OCI-LY1 (cell line): ENCODE data around the gene ZAP70.

Experiments used
- H2AFZ ChIP-seq: fragments of 200-600 bp; sonication (generic), shearing (Covaris generic); 2 replicates; pipeline ENCODE4 v1.6.0; 2014; ENCODE audit warnings: antibody characterized with exemption, mild to moderate bottlenecking, low read length
- H3F3A ChIP-seq: fragments of 200-600 bp; sonication (generic), shearing (Covaris generic); 2 replicates; pipeline ENCODE4 v1.6.0; 2014; ENCODE audit warnings: mild to moderate bottlenecking, antibody characterized with exemption, low read length, moderate library complexity; ENCODE audit not compliant: insufficient read depth
- H3K27ac ChIP-seq: fragments of 200-600 bp; sonication (generic); 2 replicates; pipeline ENCODE4 v1.5.1; 2014; ENCODE audit warnings: low read length, mixed run types, mild to moderate bottlenecking, low read depth; ENCODE audit not compliant: poor library complexity, severe bottlenecking
- H3K27me3 ChIP-seq: fragments of 200-600 bp; sonication (generic); 2 replicates; pipeline ENCODE4 v1.6.0; 2014; ENCODE audit warnings: antibody characterized with exemption, mild to moderate bottlenecking, low read length, moderate library complexity; ENCODE audit not compliant: insufficient read depth
- H3K36me3 ChIP-seq: fragments of 200-600 bp; sonication (generic); 2 replicates; pipeline ENCODE4 v1.6.1; 2014; ENCODE audit warnings: mild to moderate bottlenecking, antibody characterized with exemption, low read length, moderate library complexity, mixed read lengths; ENCODE audit not compliant: insufficient read depth
- H3K4me1 ChIP-seq: fragments of 200-600 bp; sonication (generic); 2 replicates; pipeline ENCODE4 v1.5.1; 2014; ENCODE audit warnings: mild to moderate bottlenecking, low read length, moderate library complexity; ENCODE audit not compliant: insufficient read depth, severe bottlenecking
- H3K4me2 ChIP-seq: fragments of 200-600 bp; sonication (generic), shearing (Covaris generic); 2 replicates; pipeline ENCODE4 v1.6.1; 2014; ENCODE audit warnings: low read length
- H3K4me3 ChIP-seq: fragments of 200-600 bp; sonication (generic); 2 replicates; pipeline ENCODE4 v1.5.1; 2014; ENCODE audit warnings: low read length, low read depth, mild to moderate bottlenecking, mixed read lengths; ENCODE audit not compliant: poor library complexity, severe bottlenecking
- H3K79me2 ChIP-seq: fragments of 200-600 bp; shearing (Covaris generic); 2 replicates; pipeline ENCODE4 v1.6.1; 2016; ENCODE audit warnings: mixed run types, low read length, mixed read lengths; ENCODE audit not compliant: insufficient read depth
- H3K9ac ChIP-seq: fragments of 200-600 bp; sonication (generic), shearing (Covaris generic); 2 replicates; pipeline ENCODE4 v1.6.1; 2014; ENCODE audit warnings: mild to moderate bottlenecking, low read length, mixed read lengths
- H3K9me2 ChIP-seq: fragments of 200-600 bp; sonication (generic), shearing (Covaris generic); 2 replicates; pipeline ENCODE4 v1.6.1; 2014; ENCODE audit warnings: low read depth, mild to moderate bottlenecking, low read length, mixed read lengths
- H3K9me3 ChIP-seq: fragments of 200-600 bp; shearing (Covaris generic); 2 replicates; pipeline ENCODE4 v1.6.1; 2014; ENCODE audit warnings: low read length, mixed read lengths
- H4K20me1 ChIP-seq: fragments of 200-600 bp; sonication (generic), shearing (Covaris generic); 2 replicates; pipeline ENCODE4 v1.6.0; 2016; ENCODE audit warnings: mild to moderate bottlenecking, low read length; ENCODE audit not compliant: insufficient read depth
- EZH2 ChIP-seq: fragments of 200-600 bp; sonication (generic), shearing (Covaris generic); IDR thresholded peaks from 2 replicates; pipeline ENCODE4 v1.8.0; 2017; ENCODE audit warnings: borderline replicate concordance, mixed run types, mild to moderate bottlenecking, antibody characterized with exemption, low read length, moderate library complexity, mixed read lengths
- TF ChIP-seq, protein P1 (sequence below): fragments of 200-600 bp; sonication (generic), shearing (Covaris generic); IDR thresholded peaks from 2 replicates; pipeline ENCODE4 v1.5.1; 2017; ENCODE audit warnings: mild to moderate bottlenecking, antibody characterized with exemption, low read length, moderate library complexity, mixed read lengths

Gene ZAP70

DNA sequence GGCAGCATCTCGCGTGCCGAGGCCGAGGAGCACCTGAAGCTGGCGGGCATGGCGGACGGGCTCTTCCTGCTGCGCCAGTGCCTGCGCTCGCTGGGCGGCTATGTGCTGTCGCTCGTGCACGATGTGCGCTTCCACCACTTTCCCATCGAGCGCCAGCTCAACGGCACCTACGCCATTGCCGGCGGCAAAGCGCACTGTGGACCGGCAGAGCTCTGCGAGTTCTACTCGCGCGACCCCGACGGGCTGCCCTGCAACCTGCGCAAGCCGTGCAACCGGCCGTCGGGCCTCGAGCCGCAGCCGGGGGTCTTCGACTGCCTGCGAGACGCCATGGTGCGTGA is 10.7 kb downstream of the ZAP70 start:
- Histone ChIP-seq H3K36me3 (no peaks in the 10 kb centered on the region; the same call in 1 of the 2 replicates), H3K9me2 (no peaks in the 10 kb centered on the region), H2AFZ (no peak overlapping the region), H3F3A (no peaks in the 10 kb centered on the region), H3K4me1 (peaks cover 6% of the 10 kb centered on the region), H3K9me3 (no peaks in the 10 kb centered on the region), H3K9ac (no peak overlapping the region), H3K4me2 (no peak overlapping the region), H3K79me2 (no peaks in the 10 kb centered on the region), H3K27me3 (no peaks in the 10 kb centered on the region; the same call in 1 of the 2 replicates), H3K27ac (no peak overlapping the region), H4K20me1 (no peaks in the 10 kb centered on the region), H3K4me3 (no peak overlapping the region)
- TF ChIP-seq, protein P1, sequence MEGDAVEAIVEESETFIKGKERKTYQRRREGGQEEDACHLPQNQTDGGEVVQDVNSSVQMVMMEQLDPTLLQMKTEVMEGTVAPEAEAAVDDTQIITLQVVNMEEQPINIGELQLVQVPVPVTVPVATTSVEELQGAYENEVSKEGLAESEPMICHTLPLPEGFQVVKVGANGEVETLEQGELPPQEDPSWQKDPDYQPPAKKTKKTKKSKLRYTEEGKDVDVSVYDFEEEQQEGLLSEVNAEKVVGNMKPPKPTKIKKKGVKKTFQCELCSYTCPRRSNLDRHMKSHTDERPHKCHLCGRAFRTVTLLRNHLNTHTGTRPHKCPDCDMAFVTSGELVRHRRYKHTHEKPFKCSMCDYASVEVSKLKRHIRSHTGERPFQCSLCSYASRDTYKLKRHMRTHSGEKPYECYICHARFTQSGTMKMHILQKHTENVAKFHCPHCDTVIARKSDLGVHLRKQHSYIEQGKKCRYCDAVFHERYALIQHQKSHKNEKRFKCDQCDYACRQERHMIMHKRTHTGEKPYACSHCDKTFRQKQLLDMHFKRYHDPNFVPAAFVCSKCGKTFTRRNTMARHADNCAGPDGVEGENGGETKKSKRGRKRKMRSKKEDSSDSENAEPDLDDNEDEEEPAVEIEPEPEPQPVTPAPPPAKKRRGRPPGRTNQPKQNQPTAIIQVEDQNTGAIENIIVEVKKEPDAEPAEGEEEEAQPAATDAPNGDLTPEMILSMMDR, result no peak
- no peak for TF ChIP-seq EZH2

DNA sequence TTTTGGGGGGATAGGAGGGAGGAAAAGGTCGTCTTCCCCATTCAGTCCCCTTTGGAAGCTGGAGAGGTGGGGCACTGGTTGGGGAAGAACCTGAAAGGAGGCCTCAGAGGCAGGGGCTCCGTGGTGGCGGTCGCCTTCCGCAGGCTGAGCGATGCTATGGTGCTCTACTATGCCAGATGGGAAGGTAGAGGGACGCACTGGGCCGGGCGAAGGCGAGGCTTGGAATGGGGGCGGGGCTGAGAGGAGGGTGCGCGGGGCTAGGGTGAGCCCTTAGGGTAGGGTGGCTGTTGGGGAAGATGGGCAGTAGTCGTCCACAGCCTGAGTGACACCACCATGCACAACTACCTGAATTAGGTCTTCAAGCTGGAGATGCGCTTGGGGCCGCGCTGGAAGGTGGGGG is 11.1 kb downstream of the ZAP70 start:
- Histone ChIP-seq H3K4me1 (peaks cover 1% of the 10 kb centered on the region), H3F3A (no peaks in the 10 kb centered on the region), H3K27me3 (no peaks in the 10 kb centered on the region; the same call in 1 of the 2 replicates), H3K27ac (no peak overlapping the region), H4K20me1 (no peaks in the 10 kb centered on the region), H3K9me2 (no peaks in the 10 kb centered on the region), H3K4me2 (no peak overlapping the region), H2AFZ (no peak overlapping the region), H3K79me2 (no peaks in the 10 kb centered on the region), H3K9me3 (no peaks in the 10 kb centered on the region), H3K36me3 (no peaks in the 10 kb centered on the region; the same call in 1 of the 2 replicates), H3K9ac (no peak overlapping the region), H3K4me3 (no peak overlapping the region)
- TF ChIP-seq, protein P1, result no peak
- TF ChIP-seq EZH2, result no peak

DNA sequence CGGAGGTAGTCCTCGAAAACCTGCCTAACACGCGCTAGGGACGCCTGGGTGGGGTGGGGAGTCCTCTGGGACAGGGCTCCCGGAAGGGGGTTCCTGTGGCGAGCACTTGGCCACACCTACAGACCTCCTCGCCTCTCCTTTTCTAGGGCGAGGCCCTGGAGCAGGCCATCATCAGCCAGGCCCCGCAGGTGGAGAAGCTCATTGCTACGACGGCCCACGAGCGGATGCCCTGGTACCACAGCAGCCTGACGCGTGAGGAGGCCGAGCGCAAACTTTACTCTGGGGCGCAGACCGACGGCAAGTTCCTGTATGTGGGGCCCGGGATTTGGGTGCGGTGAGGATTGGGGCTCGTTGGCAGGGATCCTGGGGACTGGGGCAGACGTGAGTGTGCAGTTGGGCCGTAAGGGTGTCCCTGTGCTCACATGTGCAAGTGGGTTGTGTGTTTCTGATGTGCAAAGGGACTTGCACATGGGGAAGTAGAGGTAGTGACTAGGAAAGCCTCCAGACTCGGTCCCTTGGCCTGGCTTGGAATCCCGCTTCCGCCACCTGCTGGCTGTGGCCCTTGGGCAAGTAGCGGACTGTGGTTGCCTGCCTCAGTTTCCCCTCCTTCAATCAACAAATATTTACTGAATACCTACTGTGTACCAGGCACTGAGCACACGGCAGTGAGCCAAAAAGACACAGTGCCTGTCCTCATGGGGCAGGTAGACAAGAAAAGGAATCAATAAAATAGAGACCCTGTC is 11.7 kb downstream of the ZAP70 start:
- Histone ChIP-seq H3K9ac (no peak overlapping the region), H3F3A (no peaks in the 10 kb centered on the region), H3K4me3 (no peak overlapping the region), H3K9me3 (no peaks in the 10 kb centered on the region), H2AFZ (no peak overlapping the region), H4K20me1 (no peaks in the 10 kb centered on the region), H3K4me1 (no peaks in the 10 kb centered on the region), H3K27me3 (no peaks in the 10 kb centered on the region; the same call in 1 of the 2 replicates), H3K27ac (no peak overlapping the region), H3K79me2 (no peaks in the 10 kb centered on the region), H3K4me2 (no peak overlapping the region), H3K36me3 (no peaks in the 10 kb centered on the region; the same call in 1 of the 2 replicates), H3K9me2 (no peaks in the 10 kb centered on the region)
- no peak for TF ChIP-seq EZH2
- TF ChIP-seq, protein P1, result no peak
